Epithelial cell of prostate (primary cell): ENCODE results near the gene GSX2.
"Not testable (repeated sequence)": the region's sequence is repeated elsewhere in the genome, so short reads cannot be mapped to it uniquely, and the experiment has no call there.

ENCODE experiments used
- DNase-seq: peaks from one replicate; pipeline ENCODE4 v3.0.0-alpha.2; 2011; ENCODE audit warnings: low read depth, low spot score
- H3K27ac ChIP-seq: fragments of 450-650 bp; 2 replicates; pipeline ENCODE4 v1.5.1; 2017; ENCODE audit warnings: mild to moderate bottlenecking

The GSX2 gene

DNA sequence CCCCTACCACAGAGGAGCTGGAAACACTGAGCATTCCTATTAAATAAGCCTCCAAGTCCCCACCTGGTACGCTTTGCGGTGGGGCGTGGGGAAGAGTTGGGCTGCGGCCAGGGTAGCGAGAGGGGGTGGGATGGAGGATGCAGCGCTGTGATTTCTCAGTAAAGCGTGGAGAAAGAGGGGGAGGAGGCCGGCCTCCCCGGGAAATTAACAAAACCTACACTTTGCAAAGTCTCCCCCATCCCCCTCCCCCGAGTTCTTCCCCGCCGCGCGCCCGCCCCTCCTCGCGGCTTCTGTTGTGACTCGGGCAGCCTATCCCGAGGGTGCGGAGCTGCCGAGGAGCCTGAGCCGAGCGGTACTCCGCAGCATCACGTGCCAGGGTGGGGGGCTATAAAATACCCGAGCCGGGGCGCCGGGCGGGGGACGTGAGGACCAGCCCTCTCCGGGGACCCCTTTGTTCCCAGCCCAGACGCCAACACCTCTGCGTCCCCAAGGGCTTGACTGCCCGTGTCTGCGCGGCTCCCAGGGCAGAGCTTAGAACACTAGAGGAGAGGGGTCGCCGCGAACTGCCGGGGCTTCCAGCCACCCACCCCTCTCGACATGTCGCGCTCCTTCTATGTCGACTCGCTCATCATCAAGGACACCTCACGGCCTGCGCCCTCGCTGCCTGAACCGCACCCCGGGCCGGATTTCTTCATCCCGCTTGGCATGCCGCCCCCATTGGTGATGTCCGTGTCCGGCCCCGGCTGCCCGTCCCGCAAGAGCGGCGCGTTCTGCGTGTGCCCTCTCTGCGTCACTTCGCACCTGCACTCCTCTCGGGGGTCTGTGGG, at the start of gene GSX2:
Gene GSX2, plus strand, starts transcription at position 416 of the 827 bp plus-strand sequence. Its CDS starts 182 bp downstream, at position 598.
- no peak for DNase-seq
- no peak within 1 kb of the TSS for H3K27ac ChIP-seq

GRCh38 chr4:54050214-54050904, 49.6 kb upstream of the GSX2 start:
- H3K27ac ChIP-seq = no peak overlapping the region
- DNase-seq = no peak

GRCh38 chr4:54053322-54053721, 46.6 kb upstream of the GSX2 start:
- DNase-seq, H3K27ac ChIP-seq: not testable (repeated sequence)

GRCh38 chr4:54054501-54054900, 45.5 kb upstream of the GSX2 start:
- DNase-seq = no peak

GRCh38 chr4:54055494-54055893, 44.5 kb upstream of the GSX2 start:
- no peak for DNase-seq
- H3K27ac ChIP-seq = no peak overlapping the region

More at GRCh38 chr4:54054501-54054900, 45.5 kb upstream of the GSX2 start:
- H3K27ac ChIP-seq = no peak overlapping the region

DNA sequence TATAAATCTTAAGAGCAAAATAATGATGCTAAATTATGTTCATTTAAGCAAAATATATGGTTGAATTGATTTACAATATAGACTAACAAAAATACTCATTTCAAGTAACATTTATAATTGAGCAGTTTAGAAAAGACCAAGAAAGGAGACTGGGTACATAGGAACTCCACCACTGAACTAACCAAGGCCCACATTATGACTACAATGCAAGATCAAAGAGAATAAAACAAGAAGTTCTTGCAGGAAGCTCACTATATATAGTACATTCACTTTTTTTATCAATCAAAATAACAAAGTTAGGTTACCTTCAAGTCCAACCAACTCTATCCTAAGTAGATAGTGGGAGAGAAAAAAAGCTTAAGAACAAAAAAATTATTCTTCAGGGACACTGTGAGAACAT, 43.6 kb upstream of the GSX2 start:
- H3K27ac ChIP-seq = no peak overlapping the region
- no peak for DNase-seq

DNA sequence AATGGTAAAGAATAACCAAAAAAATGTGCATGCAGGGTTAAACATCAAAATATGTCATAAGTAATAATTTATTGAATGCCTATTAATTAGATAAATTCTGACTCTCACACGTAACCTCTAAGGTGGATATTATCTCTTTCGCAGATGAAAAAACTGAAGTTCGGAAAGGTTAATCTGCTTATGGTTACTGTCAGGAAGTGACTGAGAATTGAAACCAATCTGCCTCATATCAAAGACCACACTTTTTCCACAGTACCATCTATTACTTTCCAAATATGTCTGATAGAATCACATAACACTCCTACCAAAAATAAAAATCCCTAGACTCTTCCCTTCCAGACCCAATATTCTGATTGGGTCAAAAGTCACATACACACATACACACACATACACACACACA, 41.8 kb upstream of the GSX2 start:
- DNase-seq = no peak
- no peak overlapping the region for H3K27ac ChIP-seq

DNA sequence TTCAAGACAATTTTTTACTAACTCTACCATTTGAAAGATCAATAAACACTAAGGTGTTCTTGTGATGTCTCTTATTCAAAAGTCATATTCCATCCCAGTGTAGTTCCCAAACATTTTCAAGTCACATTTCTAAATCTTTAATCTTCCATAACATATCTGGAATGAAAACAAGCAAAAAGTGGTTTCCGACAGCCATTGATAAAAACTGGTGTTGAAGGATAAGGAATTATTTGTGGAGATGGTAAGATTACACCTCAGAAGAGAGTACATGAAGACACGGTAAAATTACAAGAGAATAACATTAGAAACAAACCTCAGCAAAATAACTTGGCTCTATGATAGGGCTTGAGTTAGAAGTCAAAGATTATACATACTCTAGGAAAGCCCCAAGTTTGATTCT, 39.8 kb upstream of the GSX2 start:
- H3K27ac ChIP-seq = no peak overlapping the region
- no peak for DNase-seq

GRCh38 chr4:54061067-54061466, 38.9 kb upstream of the GSX2 start:
- H3K27ac ChIP-seq = no peak overlapping the region
- no peak for DNase-seq

- peak overlapping the region; percentile 96 for H3K27ac ChIP-seq
- DNase-seq = no peak
These were observed 38.1 kb upstream of the GSX2 start for GRCh38 chr4:54061873-54062272.

DNA sequence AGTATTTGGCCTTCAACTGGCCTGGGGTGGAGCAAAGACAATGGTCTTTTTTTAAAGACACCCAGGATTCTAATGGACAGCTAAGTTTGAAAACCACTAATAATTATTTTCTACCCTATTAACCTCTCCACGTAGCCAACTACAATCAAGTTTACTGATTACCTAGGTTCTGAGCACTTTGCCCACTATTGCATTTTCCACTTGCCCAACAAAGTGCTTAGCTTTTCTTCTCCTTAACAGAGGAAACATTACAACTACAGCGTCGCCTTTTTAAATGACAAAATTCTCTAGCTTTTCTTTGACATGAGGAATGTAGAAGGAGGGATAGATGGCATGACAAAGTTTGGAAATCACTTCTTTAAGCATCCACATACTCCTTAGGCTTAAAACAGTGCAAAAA, 37.6 kb upstream of the GSX2 start:
- DNase-seq = no peak
- H3K27ac ChIP-seq = peak overlapping the region; percentile 96

DNA sequence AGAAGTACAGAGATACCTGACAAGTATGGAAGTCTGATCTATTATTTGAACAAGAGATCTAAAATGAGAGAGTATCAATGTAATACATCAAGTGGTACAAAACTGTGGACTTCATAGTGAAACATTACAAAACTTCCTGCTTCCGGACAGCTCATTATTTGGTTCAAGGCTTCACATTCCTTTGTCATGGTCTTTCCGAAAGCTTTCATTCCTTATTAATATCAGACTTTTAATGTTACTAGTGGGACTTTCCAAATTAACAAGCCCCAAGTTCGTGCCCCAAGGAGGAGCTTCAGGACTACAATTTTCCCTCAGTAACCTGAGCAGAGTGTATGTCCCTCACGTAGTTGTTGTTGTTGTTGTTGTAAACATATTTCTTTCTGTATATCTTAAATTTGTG, 36.7 kb upstream of the GSX2 start:
- peak overlapping the region; percentile 96 for H3K27ac ChIP-seq
- DNase-seq = no peak

DNA sequence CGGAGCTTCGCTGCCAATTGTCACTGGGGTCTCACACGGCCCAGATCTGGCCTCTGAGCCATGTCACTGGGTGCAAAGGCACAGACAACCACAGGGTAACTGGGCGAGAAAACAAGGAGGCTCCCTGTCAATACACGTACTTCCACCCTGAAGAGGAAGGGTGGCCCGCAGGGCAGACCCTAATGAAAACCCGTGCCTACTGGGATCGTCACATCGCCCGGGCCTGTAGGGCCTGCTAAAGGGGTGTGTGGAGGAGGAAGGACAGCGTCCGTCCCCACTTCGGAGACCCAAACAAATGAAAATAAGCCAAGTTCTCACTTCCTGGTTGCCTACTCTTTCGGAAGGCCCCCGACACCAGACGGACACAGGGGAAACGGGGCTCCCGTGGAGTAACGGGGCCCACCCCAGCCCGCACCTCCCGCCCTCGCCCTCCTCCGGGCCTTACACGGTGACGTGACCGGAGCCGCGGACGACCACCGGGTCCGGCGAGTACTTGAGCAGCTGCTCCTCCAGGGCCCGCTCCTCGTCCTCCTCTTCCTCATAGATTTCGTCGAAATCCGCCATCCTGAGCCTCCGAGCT, 36.1 kb upstream of the GSX2 start:
- no peak for DNase-seq
- peak overlapping the region; percentile 96 for H3K27ac ChIP-seq

- DNase-seq = peak; percentile 70
- peak within 1 kb of the TSS; percentile 96 for H3K27ac ChIP-seq
These were observed 35.4 kb upstream of the GSX2 start, which contains the start of gene CHIC2 for GRCh38 chr4:54064317-54065111. Gene CHIC2 (minus strand): TSS chr4:54064605. CDS start chr4:54064300, 305 bp downstream.

GRCh38 chr4:54065282-54066087, 34.5 kb upstream of the GSX2 start:
- H3K27ac ChIP-seq = peak overlapping the region; percentile 96
- no peak for DNase-seq

- no peak for DNase-seq
- H3K27ac ChIP-seq = peak overlapping the region; percentile 96
These were observed 33.9 kb upstream of the GSX2 start for GRCh38 chr4:54066088-54066415.

DNA sequence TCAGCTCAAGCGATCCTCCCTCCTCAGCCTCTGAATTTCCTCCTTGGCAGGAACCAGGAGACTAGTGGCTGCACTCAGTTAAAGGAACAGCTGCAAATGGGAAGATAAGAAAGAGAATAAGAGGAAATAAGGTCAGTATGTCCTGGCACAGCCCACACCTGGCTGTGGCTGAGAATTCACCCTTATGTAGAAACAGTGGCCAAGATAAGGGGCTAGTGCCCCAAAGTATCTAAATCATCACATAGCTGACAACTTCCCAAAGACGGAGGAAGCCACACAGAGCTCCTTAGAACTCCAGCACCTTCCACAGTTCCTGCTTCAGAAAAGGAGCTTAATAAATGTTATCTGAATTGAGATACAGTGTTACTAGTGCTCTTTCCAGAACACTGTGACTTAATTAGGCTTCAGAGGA, 33.2 kb upstream of the GSX2 start:
- peak overlapping the region; percentile 96 for H3K27ac ChIP-seq
- DNase-seq = no peak

DNA sequence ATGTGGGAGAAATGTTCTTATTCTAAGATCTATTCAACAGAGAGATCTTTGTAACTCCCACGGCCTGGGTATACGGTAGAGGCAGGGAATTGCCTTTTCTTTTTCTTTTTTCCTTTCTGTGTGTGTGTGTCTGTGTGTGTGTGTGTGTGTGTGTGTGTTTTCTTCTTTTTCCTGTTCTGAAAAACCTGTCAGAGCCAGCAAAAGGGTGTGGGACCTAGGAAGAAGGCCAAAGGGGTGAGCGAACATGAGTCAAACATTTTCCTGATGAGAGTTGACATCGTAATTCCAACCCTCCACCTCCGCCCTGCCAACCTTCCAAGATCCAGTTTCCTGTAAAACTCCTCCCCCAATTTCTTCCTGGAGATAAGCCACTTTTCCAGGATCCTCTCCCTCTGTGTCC, 32.8 kb upstream of the GSX2 start:
- DNase-seq = peak; percentile 91
- H3K27ac ChIP-seq = peak overlapping the region; percentile 96

- DNase-seq = no peak
- H3K27ac ChIP-seq = no peak overlapping the region
These were observed 26.6 kb upstream of the GSX2 start for GRCh38 chr4:54073271-54073880.
